ENCODE results near the gene KEAP1. TPM values are rescaled to one million over a fixed set of nuclear protein-coding genes. Genes with fewer than 3 reads are reported as not detected.

KEAP1 gene
- total and polyA plus RNA-seq, 9 of the 15 experiments (the other 6 are each of a cell fraction or from before 2014, with no cell fraction given), result 2.1 to 95.6 (median 64.3) TPM

GRCh38 chr19:10453852-10454251 is 49.3 kb downstream of the KEAP1 start:
- in situ Hi-C loops (cut with MboI), result no loop called here
- Histone ChIP-seq H3K79me2 (ENCODE audit: control insufficient read depth, insufficient read depth, low read length) (peaks cover 14% of the 10 kb centered on the region; the same call in 2 of the 3 replicates), H3K4me2 (ENCODE audit: insufficient read depth, low read length) (no peak overlapping the region), H3K9me3 (replicated peaks; ENCODE audit: control insufficient read depth, insufficient read depth, low read depth, low read length) (no peaks in the 10 kb centered on the region), H2AFZ (ENCODE audit: low read depth, low read length) (no peak overlapping the region), H4K20me1 (replicated peaks; ENCODE audit: control insufficient read depth, insufficient read depth, low read length) (peaks cover 17% of the 10 kb centered on the region), H3K9ac (ENCODE audit: insufficient read depth in 1 of 2, low read depth in 2 of 2, low read length in 2 of 2) (no peak overlapping the region), H3K4me1 (replicated peaks in 1 of 2; ENCODE audit: control insufficient read depth in 2 of 2, insufficient read depth in 2 of 2, low read length in 2 of 2) (peaks cover 14 to 36% of the 10 kb centered on the region in 2 experiments), H3K9me1 (ENCODE audit: control insufficient read depth, insufficient read depth, low read length) (peaks cover 4% of the 10 kb centered on the region), H3K27ac (ENCODE audit: extremely low read depth, low read depth, low read length) (no peak overlapping the region), H3K36me3 (ENCODE audit: control insufficient read depth, insufficient read depth, low read length) (peaks cover 54% of the 10 kb centered on the region; the same call in 2 of the 3 replicates), H3K4me3 (no peak overlapping the region), H3K27me3 (ENCODE audit: control insufficient read depth in 2 of 2, insufficient read depth in 2 of 2, low read length in 2 of 2) (no peaks in the 10 kb centered on the region)
- WGBS (ENCODE audit: insufficient coverage, low coverage, missing lambda C conversion rate), result 80% methylated on average over 2 of the region's 4 CpGs
- ChIA-PET CTCF (ENCODE audit: low intra/inter-chr PET ratio) (interaction anchor here (0.5 kb wide), 1 partner anchor 35 kb away, joined by 5 read pairs; no protein-coding TSS in a partner anchor), POLR2A (interaction anchor here (0.6 kb wide), 1 partner anchor 18 kb away, joined by 3 read pairs; no protein-coding TSS in a partner anchor)
- intact Hi-C loops (cut with micrococcal nuclease), result no loop called here
- no peak for TF ChIP-seq ZKSCAN1 (IDR thresholded peaks at IDR 0.05; ENCODE audit: low read depth, low read length)
- DNase-seq (ENCODE audit: extremely low read depth in 1 of 4, low spot score in 3 of 4) (no peak), ATAC-seq (no peak), FAIRE-seq (no peak)
- no TSS peak for BruUV-seq (replicated peaks)

GRCh38 chr19:10452726-10453618 is 50.2 kb downstream of the KEAP1 start:
- peaks cover 17% of the 10 kb centered on the region; the same call in 1 of the 2 replicates for H4K20me1 ChIP-seq (replicated peaks; ENCODE audit: control insufficient read depth, insufficient read depth, low read length)
- TF ChIP-seq USF1 (CRISPR knock-in tag; IDR thresholded peaks at IDR 0.05), result no peak
- no peak for TF ChIP-seq IFI16 (CRISPR knock-in tag; IDR thresholded peaks at IDR 0.05)
- TF ChIP-seq KLF1 (tag; IDR thresholded peaks at IDR 0.05), result no peak
- TF ChIP-seq ARID2 (IDR thresholded peaks at IDR 0.05), result no peak
- no peak for TF ChIP-seq ESRRB (CRISPR knock-in tag; IDR thresholded peaks at IDR 0.05; ENCODE audit: borderline replicate concordance)
- TF ChIP-seq KDM4B (IDR thresholded peaks at IDR 0.05; ENCODE audit: borderline replicate concordance in 2 of 2, low read depth in 1 of 2), result no peak
- TF ChIP-seq TCFL5 (CRISPR knock-in tag; conservative IDR thresholded peaks at IDR 0.05), result no peak
- TF ChIP-seq SIRT6 (IDR thresholded peaks at IDR 0.05; ENCODE audit: low read depth, low read length), result no peak
- no peak for TF ChIP-seq ZNF696 (CRISPR knock-in tag; conservative IDR thresholded peaks at IDR 0.05)
- TF ChIP-seq DMBX1 (CRISPR knock-in tag; IDR thresholded peaks at IDR 0.05; ENCODE audit: borderline replicate concordance), result no peak
- no peak for TF ChIP-seq TGIF2 (CRISPR knock-in tag; IDR thresholded peaks at IDR 0.05)
- FAIRE-seq (no peak), DNase-seq (ENCODE audit: extremely low read depth in 1 of 4, low spot score in 3 of 4) (peak in 1 of 4 experiments; percentile 3), ATAC-seq (no peak)
- no peak overlapping the region for H3K4me3 ChIP-seq
- POLR2A ChIA-PET, result no interaction called here
- H3K9ac ChIP-seq (ENCODE audit: insufficient read depth in 1 of 2, low read depth in 2 of 2, low read length in 2 of 2), result peak overlapping the region in 1 of 2 experiments; percentile 79; a peak in 2 of 4 replicates
- CTCF ChIA-PET (ENCODE audit: low intra/inter-chr PET ratio), result interaction anchor here (0.5 kb wide), 1 partner anchor 34 kb away, joined by 5 read pairs; no protein-coding TSS in a partner anchor
- BruUV-seq (replicated peaks), result no TSS peak
- H3K36me3 ChIP-seq (ENCODE audit: control insufficient read depth, insufficient read depth, low read length), result peaks cover 51% of the 10 kb centered on the region; the same call in 2 of the 3 replicates
- H3K27ac ChIP-seq (ENCODE audit: extremely low read depth, low read depth, low read length), result no peak overlapping the region
- 91% methylated on average over 8 of the region's 25 CpGs for WGBS (ENCODE audit: insufficient coverage, low coverage, missing lambda C conversion rate)
- peaks cover 4% of the 10 kb centered on the region for H3K9me1 ChIP-seq (ENCODE audit: control insufficient read depth, insufficient read depth, low read length)
- in situ Hi-C loops (cut with MboI) (no loop called here), intact Hi-C loops (cut with micrococcal nuclease) (no loop called here)
- peaks cover 14 to 36% of the 10 kb centered on the region in 2 experiments for H3K4me1 ChIP-seq (replicated peaks in 1 of 2; ENCODE audit: control insufficient read depth in 2 of 2, insufficient read depth in 2 of 2, low read length in 2 of 2)
- H3K4me2 ChIP-seq (ENCODE audit: insufficient read depth, low read length), result no peak overlapping the region
- no peak overlapping the region for H2AFZ ChIP-seq (ENCODE audit: low read depth, low read length)
- H3K9me3 ChIP-seq (replicated peaks; ENCODE audit: control insufficient read depth, insufficient read depth, low read depth, low read length), result no peaks in the 10 kb centered on the region
- no peaks in the 10 kb centered on the region for H3K27me3 ChIP-seq (ENCODE audit: control insufficient read depth in 2 of 2, insufficient read depth in 2 of 2, low read length in 2 of 2)
- H3K79me2 ChIP-seq (ENCODE audit: control insufficient read depth, insufficient read depth, low read length), result peaks cover 14% of the 10 kb centered on the region; the same call in 2 of the 3 replicates

Measured in K562 (cell line).